Left kidney (tissue), 2 donors: ENCODE measurements around the gene BANP. TPM values are rescaled to one million over a fixed set of nuclear protein-coding genes. Genes with fewer than 3 reads are reported as not detected.
"Not testable (repeated sequence)": the region's sequence is repeated elsewhere in the genome, so short reads cannot be mapped to it uniquely, and the experiment has no call there.

Experiments used
- DNase-seq: peaks from one replicate; pipeline ENCODE4 v3.0.0-alpha.2; 2013
- polyA plus RNA-seq: library from polyadenylated mRNA; unstranded; fragments of 120-200 nt; gene quantifications from one replicate; pipeline ENCODE4 v1.2.1, GENCODE V29; 2013; ENCODE audit not compliant: insufficient read length

The BANP gene
- polyA plus RNA-seq, 1 donor, result 26.8 TPM

DNA sequence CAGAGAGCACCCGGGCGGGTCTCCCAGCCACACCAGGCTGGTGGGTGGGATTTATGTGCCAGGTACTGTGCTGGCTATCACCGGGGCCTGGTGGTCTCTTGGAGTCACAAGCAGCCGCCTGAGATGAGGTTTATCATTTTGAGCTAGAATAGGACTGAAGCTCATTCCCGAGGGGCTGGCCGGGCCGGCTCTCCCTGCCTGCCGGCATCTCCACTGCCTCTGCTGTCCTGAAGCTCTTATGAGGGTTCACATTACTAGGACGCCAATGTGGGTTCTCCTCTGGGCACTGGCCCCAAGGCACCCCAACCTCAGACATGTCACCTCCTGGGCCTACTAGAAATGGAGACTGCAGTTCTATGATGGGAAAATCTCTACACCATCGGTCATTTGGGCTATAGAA, 137.4 kb downstream of the BANP start:
- DNase-seq, result not testable (repeated sequence)

DNA sequence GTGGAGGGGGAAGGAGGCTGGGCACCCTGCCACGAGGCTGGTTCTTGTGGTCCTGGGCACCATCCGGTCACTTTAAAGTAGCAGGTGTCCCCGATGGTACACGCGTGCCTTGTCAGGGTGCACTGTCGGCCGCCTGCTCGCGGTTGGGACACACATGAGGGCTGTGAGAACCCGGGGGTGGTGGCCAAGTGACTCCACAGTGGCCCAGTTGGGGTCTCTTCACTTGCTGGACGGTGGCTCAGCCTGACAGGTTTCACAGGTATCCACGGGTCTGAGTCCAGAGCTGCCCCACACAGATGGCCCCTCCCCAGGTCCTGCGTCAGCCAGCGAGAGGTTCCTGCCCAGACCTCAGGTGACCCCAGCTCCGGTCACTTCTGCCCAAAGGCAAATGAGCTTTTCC, 137.8 kb downstream of the BANP start:
- not testable (repeated sequence) for DNase-seq

DNA sequence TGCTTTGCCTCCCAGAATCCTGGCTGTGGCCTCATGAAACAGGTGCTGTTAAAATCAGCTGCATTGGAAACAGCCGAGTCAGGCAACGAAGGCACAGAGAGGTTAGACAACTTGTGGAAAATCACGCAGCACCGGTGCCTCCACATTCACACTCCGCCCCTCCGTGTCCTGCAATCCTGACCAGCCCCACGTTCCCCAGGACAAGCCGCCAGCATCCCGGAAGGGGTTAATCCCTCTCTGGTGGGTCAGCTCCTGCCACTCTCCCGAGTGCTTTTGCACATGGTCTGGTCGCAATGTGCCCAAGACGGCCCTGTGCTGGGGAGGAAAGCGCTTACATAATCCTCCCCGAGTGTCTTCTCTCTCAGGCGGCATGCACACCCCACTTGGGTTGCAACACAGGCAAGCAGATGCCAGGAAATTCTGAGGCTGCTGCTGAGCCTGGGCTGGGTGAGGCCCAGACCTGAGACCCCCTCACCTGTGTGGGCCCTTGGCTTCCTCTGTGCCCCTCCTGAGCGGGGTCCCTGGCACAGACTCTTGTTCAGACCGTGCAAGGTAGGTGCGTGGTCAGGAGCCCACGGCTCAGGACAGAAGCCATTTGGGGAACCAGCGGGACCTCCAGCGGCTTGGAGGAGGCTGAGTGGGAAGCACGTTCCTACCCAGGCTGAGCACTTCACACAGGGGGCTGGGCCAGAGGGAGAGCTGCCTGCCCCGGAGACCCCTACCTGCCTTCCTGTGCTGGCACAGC, 138.6 kb downstream of the BANP start:
- DNase-seq, result not testable (repeated sequence)

DNA sequence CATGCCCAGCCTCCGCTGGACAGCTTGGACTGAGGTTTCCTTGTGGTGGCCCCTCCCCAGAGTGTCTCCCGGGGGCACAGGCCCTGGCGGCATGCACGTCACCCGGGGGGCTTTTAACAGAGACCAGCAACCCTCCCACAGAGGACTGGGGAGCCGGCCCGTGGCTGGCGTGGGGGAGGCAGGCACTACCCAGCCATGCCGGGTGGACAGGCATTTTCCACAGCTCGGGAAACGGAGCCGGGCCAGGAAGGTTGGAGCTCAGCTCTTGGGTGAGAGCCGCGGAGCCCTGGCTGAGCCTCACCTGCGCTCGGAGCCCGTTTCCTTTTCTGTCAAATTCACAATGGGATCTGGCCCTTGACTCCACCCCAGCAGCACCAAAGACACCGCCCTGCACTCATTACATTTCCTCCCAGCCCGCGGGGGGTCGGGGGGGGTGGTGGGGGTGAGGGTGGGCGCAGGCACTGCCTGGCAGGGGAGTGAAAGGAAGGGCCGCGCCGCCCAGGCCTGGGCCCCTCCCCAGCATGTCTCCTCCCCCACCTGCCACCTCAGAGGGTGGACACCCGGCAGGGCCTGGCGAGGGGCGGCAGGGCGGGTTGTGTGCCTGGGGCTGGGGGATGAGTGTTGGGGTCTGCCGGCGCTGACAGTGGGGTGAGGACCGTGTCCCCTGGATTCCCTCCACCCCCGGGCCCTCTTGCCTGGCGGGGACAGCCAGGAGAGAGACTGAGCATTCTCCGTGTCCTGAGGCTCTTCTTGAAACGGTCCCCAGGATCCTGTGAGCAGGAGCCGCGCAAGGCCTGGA, 139.3 kb downstream of the BANP start:
- DNase-seq, result not testable (repeated sequence)

DNA sequence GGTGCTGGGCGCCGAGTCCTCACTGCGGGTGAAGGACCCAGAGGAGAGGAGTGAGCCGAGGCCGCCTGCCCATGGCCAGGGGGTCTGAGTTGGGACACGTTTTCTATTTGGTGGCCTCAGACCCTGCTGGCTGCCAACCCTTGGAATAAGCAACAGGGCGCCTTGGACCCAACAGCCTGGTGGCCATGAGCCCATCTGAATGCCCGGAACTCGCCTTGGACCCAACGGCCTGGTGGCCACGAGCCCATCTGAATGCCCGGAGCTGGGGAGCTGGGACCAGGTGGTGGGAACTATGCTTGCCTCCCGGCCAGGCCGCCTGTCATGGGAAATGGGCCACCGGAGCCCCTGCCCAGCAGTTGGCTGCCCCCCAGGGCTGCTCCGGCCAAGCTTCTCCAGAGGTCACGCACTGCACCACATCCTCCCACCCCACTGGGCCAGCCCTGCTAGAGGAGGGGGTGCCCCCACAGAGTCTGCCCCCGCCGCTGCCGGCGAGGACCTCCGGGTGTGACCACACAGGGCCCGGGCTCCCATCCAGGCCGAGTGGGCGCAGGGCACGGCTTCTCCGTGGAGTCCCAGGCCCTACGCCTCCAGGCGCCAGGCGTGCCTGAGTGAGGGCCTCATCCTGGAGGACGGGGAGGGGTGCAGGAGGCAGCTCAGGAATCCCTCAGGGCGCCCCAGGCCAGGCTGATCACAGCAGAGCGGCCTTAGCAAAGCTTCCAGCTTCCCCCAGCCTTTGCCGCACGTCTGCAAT, 140.2 kb downstream of the BANP start:
- DNase-seq, result not testable (repeated sequence)

DNA sequence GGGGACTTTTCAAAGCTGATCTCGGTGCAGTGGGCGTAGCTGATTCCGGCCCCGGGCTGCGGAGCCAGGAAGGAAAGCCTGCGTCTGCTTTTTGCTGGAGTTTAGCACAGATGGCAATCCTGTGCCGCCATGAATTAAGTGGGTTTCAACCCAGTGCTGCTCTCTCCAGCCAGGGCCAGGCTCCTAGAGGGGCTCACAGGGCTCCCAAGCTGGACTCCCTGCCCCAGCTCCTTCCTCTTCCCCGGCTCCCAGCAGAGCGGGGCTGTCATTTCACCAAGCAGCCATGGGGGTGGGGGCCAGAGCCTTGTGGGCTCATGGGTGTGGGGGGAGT, 140.7 kb downstream of the BANP start:
- DNase-seq, result not testable (repeated sequence)

DNA sequence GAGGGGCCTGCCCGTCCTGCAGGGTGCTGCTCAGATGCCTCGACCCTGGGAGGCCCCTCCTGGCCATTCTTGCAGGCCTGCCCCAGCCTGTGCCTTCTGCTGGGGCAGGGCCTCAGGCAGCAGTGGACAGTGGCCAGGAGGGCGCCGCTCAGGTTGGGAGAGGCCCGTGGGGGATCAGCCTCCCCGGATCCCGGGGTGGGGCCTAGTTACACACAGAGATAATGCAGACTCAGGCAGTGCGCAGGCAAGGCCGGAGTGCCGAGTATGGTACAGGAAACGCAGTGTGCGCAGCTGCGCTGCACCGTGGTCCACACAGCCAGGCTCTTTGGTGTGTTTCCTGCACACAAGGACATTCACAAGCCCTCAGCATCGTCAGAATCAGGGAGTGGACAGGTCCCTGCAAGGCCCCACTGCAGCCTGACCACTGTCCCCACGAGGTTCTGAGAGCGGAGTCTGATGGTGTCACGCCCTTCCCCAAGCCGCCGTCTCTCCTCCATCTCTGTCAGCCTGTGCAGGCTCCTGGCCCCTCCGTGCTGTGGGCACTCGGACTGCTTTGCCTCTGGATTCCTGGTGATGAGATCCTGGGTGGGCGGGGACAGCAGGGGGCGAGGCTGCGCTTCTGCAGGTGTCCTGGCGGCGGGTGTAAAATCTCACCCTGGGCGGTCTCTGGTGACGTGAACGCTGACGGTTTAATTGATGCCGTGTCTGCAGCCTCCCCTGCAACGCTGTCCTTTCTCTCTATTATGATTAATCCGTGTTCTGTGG, 141.7 kb downstream of the BANP start:
- not testable (repeated sequence) for DNase-seq

DNA sequence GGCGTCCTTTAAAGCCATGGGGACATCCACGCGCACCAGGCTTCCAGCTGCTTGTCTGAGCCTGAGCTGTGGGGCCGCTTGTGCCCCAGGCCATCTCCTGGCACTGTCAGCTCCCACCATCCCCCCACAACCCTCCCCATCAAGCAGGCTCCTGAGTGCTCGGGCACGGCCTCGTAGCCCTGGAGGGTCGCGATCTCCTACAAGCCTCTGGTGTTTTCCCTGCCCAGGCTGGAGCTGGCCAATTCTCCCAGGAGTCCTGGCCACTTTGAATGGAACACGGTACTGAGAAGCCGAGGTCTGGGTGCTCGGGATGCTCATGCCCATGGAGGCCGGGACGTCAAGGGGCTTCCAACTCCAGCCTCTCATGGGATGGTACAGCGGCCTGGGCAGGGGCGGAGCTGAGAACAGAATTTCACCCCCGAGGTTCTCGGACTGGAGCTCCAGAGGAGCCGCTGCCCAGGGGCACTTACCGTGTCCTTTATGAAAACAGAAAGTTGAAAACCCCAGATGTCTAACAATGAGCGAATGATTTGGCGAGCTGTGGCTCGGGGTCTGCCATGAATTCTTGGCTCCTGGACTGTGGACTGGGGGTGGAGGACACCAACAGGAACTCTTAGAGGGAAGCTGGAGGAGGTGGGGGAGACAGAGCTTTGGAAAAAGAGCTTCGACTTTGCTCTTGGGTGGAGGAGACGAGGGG, 142.5 kb downstream of the BANP start:
- DNase-seq, result not testable (repeated sequence)

DNA sequence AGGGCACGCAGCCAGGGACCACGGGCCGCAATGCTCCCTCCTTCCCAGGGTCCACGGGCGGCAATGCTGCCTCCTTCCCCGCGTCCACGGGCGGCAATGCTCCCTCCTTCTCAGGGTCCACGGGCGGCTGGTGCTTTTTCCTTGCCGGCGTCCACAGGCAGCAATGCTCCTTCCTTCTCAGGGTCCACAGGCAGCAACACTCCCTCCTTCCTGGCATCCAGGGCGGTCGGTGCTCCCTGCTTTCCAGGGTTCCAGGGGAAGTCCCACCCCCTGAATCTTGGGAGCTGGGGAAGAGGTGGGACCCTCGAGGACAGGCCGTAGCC, 143.0 kb downstream of the BANP start:
- DNase-seq, result not testable (repeated sequence)

DNA sequence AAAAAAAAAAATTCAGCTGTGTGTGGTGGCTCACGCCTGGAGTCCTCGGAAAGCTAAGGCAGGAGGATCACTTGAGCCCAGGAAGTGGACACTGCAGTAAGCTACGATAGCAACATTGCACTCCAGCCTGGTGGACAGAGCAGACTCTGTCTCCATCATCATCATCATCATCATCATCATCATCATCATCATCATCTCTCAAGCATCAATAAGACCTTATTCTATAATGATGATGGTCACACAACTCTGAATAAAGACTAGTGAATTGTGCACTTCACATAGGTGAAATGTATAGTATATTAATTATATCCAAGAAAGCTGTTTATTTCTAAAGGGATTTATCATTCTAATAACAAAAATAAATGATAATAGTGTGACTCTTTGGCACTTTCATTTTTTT, 143.7 kb downstream of the BANP start:
- DNase-seq, result not testable (repeated sequence)

DNA sequence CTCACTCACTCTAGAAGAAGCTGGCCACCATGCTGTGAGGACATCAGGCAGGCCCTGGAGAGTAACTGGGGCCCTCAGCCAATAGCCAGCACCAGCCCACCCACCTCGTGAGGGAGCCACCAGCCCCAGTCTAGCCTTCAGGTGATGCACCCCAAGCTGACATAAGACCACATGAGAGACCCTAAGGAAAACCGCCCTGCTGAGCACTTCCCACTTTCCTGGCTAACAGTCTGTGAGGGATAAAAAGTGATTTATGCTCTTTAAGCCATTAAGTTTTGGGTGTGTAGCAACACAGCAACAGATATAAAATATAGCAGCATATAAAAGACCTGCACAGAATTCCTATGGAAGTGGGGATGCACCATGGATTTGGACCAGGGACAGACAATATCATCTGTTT, 145.4 kb downstream of the BANP start:
- DNase-seq, result not testable (repeated sequence)

DNA sequence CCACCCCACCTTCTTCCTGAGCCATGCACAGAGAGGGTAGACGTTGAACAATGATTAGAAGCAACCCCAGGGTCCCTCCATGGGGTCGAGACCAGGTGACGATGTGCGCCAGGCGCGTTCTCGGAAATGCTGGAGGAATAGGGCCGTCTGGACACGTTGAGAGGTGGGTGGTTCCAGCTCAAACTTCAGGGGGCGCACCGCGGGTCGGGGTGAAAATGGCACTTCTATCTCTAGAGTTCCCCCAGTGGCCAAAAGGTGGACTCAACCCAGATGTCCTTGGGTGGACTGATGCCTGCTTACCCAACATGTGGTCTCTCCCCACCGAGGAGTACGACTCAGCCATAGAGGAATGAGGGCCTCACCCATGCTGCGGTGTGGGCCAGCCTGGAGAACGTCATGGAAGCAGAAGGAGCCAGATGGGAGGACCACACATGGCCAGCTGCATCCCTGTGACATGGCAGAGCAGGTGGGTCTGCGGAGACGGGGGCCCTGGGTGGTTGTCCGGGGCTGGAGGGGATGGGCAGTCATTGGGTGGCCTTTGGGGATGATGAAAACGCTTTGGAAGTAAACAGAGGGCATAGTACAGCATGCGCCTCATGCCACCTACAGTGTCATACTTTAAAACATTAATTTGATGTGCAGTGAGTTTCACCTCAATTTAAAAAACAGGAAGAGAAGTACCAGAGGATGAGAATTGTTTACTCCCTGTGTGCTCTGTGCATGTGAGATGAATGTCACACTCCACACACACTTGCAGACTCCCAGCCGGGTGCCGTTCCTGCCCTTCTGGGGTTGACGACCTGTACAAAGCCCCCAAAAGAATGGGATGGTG, 147.7 kb downstream of the BANP start:
- DNase-seq, result not testable (repeated sequence)

DNA sequence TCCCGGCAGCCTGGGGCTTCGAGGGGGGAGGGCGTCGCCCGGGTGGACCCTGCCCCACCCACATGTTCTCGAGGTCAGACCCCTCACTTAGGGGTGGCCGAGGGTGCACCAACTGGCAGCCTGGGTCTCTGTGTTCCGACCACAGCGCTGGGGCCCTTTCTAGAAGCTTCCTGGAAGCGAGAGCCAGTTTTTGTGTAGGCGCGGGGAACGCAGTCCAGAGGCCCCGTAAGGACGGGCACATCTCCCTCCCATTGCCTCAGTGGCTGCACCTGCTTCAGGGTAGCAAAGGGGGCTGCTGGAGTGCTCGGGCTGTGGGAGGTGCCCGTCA, 148.3 kb downstream of the BANP start:
- no peak for DNase-seq

DNA sequence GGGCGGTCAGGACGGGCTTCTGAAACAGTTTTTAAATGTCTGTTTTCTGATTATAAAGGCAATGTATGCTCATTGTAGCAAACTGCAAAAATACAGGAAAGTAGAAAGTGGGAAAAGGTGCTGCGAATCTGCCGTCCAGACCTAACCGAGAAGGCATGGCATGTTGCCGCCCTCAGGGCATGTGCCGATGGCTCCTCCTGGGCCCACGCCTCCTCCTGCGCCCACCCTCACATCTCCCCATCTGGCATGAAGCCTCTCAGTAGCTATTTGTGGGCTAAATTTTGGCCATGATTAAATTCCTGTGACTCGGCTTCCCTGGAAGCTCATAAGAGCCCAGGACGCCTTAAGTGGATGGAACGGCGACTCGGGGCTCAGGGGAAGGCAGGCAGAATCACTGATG, 148.7 kb downstream of the BANP start:
- DNase-seq, result not testable (repeated sequence)

DNA sequence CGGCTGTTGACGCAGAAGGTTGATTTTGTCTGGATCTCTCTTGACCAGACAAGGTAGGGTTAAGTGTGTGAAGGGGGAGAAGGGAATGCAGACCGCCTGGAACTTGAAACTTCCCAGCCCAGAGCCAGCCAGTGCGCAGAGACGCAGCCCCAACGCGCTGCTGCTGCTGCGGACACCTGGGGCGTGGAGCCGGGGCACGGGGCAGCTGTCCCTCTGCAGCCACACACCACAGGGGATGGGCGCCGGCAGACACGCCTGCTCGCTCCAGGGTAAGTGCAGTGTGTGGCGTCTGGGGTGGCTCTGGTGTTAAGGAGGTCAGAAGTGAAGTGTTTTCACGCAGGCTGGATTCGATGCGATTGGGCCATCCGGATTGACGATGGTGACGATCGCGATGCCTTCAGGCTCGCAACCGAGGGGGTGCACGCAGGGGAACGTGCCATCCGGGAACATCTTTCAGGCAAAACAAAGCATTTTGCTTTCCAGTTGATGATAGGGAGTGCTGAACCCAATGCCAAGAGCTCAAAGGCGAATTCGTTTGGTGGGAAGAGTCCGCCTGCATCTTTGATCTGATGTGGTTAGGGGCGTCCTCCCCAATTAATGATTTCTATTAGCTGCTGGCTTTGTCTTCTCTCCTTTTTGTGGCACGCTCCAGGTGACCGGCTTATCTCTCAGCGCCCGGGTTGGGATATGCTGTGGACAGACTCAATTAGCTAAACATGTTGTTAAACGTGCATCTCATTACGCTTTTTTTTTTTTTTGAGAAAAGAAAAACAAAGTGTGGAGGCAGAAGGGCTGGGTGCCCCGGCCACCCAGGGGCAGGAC, 149.8 kb downstream of the BANP start:
- not testable (repeated sequence) for DNase-seq

DNA sequence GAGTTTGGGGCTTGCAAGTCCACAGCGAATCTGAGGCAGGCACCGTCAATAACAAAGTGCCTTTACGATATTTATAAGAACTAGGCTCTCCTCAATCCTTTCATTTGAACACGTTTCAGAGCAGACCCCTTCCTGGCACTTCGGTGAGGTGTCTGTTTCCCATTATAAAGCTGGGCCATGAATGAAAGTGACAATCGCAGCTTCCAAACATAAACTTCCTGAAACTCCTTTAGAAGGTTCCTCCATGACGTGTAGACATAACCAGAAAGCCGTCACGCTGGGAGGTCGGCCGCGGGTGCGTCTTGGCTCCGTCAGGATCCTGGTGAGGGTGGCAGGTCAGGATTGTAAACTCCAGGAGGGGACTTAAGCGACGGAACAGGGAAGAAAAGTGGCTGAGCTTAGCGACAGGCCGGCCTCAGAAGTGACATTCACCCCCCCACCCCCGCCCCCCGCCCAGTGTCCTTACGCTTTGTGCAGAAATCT, 150.4 kb downstream of the BANP start:
- not testable (repeated sequence) for DNase-seq

DNA sequence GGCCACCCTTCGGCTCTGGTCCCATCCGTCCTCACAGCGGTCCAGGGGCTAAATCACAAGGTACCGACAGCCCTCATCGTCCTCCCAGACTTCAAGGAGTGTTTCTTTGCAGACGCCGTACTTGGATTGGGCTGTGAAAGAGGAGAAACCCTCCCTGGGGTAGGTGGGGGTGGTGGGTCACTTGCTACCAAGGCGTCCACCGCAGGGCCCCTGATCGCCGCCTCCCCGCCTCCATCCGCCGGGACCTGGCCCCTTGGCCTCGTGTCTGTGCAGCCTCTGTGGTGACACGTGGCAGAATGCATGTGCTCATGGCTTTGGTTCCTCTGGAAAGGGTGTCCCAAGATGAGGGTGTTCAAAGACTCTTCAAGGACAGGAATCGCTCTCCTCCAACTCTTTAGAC, 151.4 kb downstream of the BANP start:
- DNase-seq, result no peak

DNA sequence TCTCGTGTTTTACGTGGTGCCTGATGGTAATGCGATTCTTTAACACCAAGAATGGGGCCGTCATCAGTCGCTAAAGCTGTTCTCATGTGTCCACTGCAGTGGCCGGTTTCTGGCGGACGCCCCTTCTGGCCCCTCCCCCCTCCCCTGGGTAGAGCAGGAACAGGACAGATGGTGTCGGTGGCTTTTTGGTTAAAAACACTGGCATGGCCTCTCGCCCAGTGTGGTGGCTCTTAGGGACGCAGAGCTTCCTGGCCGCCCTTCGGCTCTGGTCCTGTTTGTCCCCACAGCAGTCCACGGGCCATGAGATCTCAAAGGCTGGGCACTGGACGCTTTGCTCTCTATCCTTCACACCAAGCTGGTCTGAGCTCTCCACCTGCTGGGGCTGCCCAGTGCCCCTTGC, 151.8 kb downstream of the BANP start:
- no peak for DNase-seq

DNA sequence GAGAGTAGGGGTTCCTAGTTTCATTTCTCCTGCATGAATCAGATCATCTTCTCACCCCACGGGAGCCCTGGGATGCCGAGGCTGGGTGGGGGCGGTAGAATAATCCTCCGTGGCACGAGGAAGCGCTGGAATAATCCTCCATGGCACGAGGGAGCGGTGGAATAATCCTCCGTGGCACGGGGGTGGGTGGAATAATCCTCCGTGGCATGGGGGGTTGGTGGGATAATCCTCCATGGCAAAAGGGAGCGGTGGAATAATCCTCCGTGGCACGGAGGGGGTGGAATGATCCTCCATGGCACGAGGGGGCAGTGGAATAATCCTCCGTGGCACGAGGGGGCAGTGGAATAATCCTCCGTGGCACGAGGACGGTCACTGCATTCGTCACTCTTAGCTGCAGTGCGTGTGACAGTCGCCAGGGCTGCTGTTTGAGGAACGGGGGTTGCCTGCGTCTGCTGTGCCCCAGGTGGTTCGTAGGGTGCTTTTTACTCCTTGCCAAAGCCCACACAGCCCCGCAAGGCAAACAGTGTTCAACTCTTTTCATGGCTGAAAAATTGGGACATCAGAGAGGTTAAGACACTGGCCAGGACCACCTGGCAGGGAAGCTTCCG, 152.5 kb downstream of the BANP start:
- DNase-seq, result no peak
